Motor neuron (in vitro differentiated cells): Measurements from ENCODE around the gene SRRM2. TPM values are rescaled to one million over a fixed set of nuclear protein-coding genes. Genes with fewer than 3 reads are reported as not detected.
A peak's percentile ranks its signal among the peaks of the same experiment; 100 is the strongest.

ENCODE experiments used
- ATAC-seq, 8 experiments: fragments of 200-7000 bp; cut with Tn5 transposase; replicated peaks in 6 of 8; 2 replicates each; pipeline ENCODE4 v1.8.0; 2021; ENCODE audit warnings: mild to moderate bottlenecking in 8 of 8, moderate library complexity in 8 of 8
- H3K27ac ChIP-seq, 2 donors: fragments of 250-450 bp; sonication (Bioruptor Pico); 2 replicates each; pipeline ENCODE4 v1.9.0; 2021; ENCODE audit warnings: antibody characterized with exemption in 2 of 2, mild to moderate bottlenecking in 2 of 2, moderate library complexity in 1 of 2
- H3K4me1 ChIP-seq, 2 donors: fragments of 250-450 bp; sonication (Bioruptor Pico); replicated peaks in 1 of 2; 2 replicates each; pipeline ENCODE4 v1.6.1; 2021; ENCODE audit warnings: antibody characterized with exemption in 2 of 2, mild to moderate bottlenecking in 2 of 2, moderate library complexity in 1 of 2
- H3K4me3 ChIP-seq, 5 donors: fragments of 250-450 bp; sonication (Bioruptor Pico); 2 replicates each; pipeline ENCODE4 v1.9.0; 2021; ENCODE audit warnings: antibody characterized with exemption in 5 of 5, mild to moderate bottlenecking in 5 of 5, moderate library complexity in 4 of 5
- WGBS, 10 experiments: fragments of 450-650 bp; shearing (Covaris generic); methylation state at CpG; one replicate each; pipeline ENCODE4 v1.0.0; 2022; 5-methylcytosine and 5-hydroxymethylcytosine counted together
- in situ Hi-C, 9 experiments: fragments of 400-800 bp; cut with MboI; loops; one replicate each; pipeline ENCODE4 v1.15.0; 2021; ENCODE audit warnings: low sequenced_read_pairs in 9 of 9, low pct_unique_long_range_greater_than_20kb in 2 of 9; ENCODE audit not compliant: unreplicated experiment in 9 of 9
- total RNA-seq, 8 experiments: library from RNA; unstranded; fragments of 300-600 nt; gene quantifications; 2 replicates each; pipeline versions ENCODE4 v1.2.3 to v1.2.4, GENCODE V29; 2022

Gene SRRM2
- total RNA-seq, 8 experiments from 2014 or later: 66.4 to 557 (median 130) TPM

DNA sequence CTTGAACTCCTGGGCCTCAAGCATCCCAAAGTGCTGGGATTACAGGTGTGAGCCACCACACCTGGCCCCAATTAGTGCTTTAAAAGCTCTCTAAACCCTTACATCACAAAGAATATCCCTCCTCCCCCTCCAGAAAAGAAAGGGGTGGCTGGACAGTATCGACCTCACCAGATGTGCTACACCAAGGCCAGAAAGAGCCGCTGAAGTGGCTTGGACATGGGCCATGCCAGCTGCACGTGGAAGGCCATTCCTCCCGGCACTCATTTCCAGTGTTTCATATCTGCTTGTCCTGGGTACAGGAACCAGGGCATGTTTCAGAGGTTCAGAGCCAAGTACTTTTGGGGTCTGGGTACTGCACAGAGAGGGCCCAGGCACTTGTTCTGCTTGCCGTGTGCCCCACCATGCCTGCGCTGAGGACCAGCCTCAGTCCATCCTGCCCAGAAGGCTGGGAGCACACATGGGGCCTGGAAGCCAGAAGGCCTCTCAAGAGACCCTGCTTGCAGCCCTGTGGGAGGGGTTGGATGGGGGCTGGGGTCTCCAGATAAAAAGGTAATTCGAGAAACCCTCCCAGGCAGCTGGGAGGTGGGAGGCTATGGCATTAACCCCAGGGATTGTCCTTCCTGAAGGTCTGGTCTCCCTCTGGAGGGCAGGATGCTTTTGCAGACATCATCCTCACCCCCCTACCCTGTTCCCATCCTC is 3.5 kb upstream of the SRRM2 start:
- whole genome bisulfite sequencing, 10 experiments: 40 to 100% (median 86%) methylated on average over 1 to 3 of the region's 7 CpGs; no CpG with 5 or more reads in 6 of the 10 experiments
- in situ Hi-C loops: no loop called here
- no peak for ATAC-seq
- peaks cover 9 to 10% of the 10 kb centered on the region in 2 donors for H3K4me1 ChIP-seq
- H3K27ac ChIP-seq: no peak overlapping the region
- H3K4me3 ChIP-seq: no peak overlapping the region

DNA sequence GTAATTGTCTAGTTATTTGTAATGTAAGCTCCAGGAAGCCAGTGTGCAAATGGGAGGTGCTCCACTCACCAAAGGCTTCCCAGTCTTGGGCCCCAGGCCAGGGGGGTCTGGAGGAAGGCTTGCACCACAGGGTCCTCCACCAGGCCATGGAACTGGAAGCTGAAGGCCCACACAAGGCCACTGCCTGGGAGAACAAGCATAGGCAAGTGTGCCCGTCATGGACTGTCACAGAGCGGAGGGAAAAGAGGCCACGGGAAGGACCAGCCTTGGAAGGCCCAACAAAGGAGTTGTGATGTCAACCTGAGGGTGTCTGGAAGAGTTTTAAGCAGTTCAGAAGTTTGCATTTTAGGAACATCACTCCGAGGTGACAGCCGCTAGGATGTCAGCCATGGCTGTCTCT is 3.0 kb upstream of the SRRM2 start:
- no peak overlapping the region for H3K27ac ChIP-seq
- no peak for ATAC-seq
- no peak overlapping the region for H3K4me3 ChIP-seq
- H3K4me1 ChIP-seq: peaks cover 12 to 13% of the 10 kb centered on the region in 2 donors
- 89 to 100% (median 100%) methylated on average over 1 to 4 of the region's 5 CpGs; no CpG with 5 or more reads in 5 of the 10 experiments for WGBS, 10 experiments
- in situ Hi-C loops: no loop called here

GRCh38 chr16:2749936-2750335 is 2.5 kb upstream of the SRRM2 start:
- in situ Hi-C loops: no loop called here
- 81 to 100% (median 100%) methylated on average over 1 to 5 of the region's 6 CpGs; no CpG with 5 or more reads in 4 of the 10 experiments for WGBS, 10 experiments
- H3K4me3 ChIP-seq: no peak overlapping the region
- H3K27ac ChIP-seq: no peak overlapping the region
- H3K4me1 ChIP-seq: peaks cover 17 to 18% of the 10 kb centered on the region in 2 donors
- ATAC-seq: no peak

- H3K4me3 ChIP-seq: peak overlapping the region; percentile 54 to 97 (median 87)
- ATAC-seq: peak in 6 of 8 experiments; percentile 33 to 70 (median 65)
- in situ Hi-C loops: no loop called here
- 20 to 73% (median 35%) methylated on average over 1 to 12 of the region's 23 CpGs; no CpG with 5 or more reads in 1 of the 10 experiments for WGBS, 10 experiments
- peak overlapping the region; percentile 99 to 100 for H3K27ac ChIP-seq
- H3K4me1 ChIP-seq: peaks cover 19 to 20% of the 10 kb centered on the region in 2 donors
Observed at GRCh38 chr16:2751577-2752034, 832 bp upstream of the SRRM2 start.

DNA sequence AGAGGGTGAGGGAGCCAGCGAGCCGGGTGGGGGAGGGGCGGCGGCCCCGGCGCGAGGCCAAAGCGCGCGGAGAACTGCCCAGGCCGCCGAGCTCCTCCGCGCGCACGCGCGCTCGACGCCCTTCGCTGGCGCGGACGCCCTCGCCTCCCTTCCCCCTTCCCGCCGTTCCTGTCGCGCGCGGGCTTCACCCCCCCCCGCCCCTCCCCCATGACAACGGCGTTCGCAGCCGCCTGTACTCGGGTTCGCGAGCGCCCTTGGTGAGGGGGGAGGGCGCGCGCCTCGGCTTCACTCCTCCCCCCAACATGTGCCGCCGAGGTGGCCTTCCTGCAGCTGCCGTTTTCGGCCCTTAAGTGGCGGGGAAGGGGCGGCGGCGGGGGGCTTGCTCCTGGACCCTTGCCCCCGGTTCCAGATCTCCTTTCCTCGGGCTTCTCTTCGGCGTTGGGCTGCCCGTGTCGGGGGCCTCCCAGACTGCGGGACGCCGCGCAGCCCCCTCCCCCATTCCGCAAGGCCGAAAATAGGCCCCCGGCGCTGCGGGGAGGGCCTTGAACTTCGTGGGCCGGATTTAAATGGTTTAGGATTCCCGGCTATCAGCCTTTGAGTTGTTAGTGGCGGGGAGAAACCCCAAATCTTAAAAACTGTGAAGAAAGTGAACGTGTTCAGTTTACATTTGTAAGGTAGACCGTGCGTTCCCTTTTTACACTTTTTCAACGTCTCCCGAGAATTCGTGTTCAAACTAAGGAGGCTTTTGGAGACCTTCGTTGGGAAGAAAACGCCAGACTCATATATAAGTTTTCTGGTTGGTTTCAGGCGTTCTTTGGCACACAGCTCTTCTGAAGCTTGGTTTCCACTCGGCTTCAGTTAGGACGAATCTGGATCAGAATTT is 653 bp downstream of the SRRM2 start:
- in situ Hi-C loops: no loop called here
- peak overlapping the region; percentile 54 to 97 (median 87) for H3K4me3 ChIP-seq
- peaks cover 19 to 20% of the 10 kb centered on the region in 2 donors for H3K4me1 ChIP-seq
- H3K27ac ChIP-seq: peak overlapping the region; percentile 99 to 100
- ATAC-seq: peak; percentile 53 to 79 (median 71)
- 0 to 5% (median 0%) methylated on average over 2 to 13 of the region's 82 CpGs for WGBS, 10 experiments

DNA sequence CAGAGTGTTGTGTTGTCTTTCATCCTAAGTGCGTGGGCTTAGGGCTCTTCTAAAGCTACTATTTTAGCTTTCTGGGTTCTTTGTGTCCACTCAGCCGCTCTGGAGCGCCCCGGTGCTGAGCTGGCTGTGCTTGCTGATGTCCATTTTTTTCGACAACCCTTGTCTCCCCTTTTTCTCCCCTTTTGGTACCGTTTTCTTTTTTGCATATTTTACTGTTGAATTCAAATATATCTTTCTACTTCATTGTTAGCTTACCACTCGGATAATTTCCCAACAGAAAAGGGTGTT is 1.2 kb downstream of the SRRM2 start:
- no peak for ATAC-seq
- H3K27ac ChIP-seq: peak overlapping the region; percentile 99 to 100
- in situ Hi-C loops: no loop called here
- WGBS, 10 experiments: 0 to 7% (median 0%) methylated on average over 2 to 7 of the region's 7 CpGs; no CpG with 5 or more reads in 1 of the 10 experiments
- peaks cover 19 to 20% of the 10 kb centered on the region in 2 donors for H3K4me1 ChIP-seq
- H3K4me3 ChIP-seq: peak overlapping the region; percentile 54 to 97 (median 87)

- 13 to 89% (median 69%) methylated on average over 2 to 3 of the region's 3 CpGs for WGBS, 10 experiments
- H3K27ac ChIP-seq: no peak overlapping the region
- H3K4me1 ChIP-seq: peaks cover 19 to 20% of the 10 kb centered on the region in 2 donors
- in situ Hi-C loops: no loop called here
- ATAC-seq: no peak
- peak overlapping the region in 1 of 5 donors; percentile 87 for H3K4me3 ChIP-seq
Observed at GRCh38 chr16:2755158-2755557, 2.7 kb downstream of the SRRM2 start.

GRCh38 chr16:2756288-2757015 is 4.0 kb downstream of the SRRM2 start:
- ATAC-seq: no peak
- in situ Hi-C loops: no loop called here
- Histone ChIP-seq H3K27ac (no peak overlapping the region), H3K4me3 (no peak overlapping the region), H3K4me1 (peaks cover 10 to 14% of the 10 kb centered on the region in 2 donors)
- 49 to 100% (median 87%) methylated on average over 1 to 8 of the region's 30 CpGs; no CpG with 5 or more reads in 2 of the 10 experiments for WGBS, 10 experiments

DNA sequence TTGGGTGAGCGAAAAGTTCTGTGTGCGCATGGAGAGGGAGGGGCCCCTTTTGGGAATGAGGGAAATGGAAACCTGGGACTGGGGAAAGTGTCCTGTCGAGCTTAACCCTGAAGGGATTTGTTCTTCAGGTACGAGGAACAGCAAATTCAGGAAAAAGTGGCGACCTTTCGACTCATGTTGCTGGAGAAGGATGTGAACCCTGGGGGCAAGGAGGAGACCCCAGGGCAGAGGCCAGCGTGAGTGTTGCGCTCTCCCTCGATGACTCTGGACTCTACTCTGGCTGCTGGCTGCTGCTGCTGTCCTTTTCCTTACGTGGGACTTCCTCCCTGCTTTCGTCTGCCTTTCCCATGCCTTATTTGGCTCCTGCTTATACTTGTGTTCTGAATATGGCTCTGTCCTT is 4.9 kb downstream of the SRRM2 start:
- H3K27ac ChIP-seq: no peak overlapping the region
- H3K4me3 ChIP-seq: no peak overlapping the region
- H3K4me1 ChIP-seq: peaks cover 9 to 10% of the 10 kb centered on the region in 2 donors
- WGBS, 10 experiments: 74 to 100% (median 94%) methylated on average over 2 to 11 of the region's 11 CpGs; no CpG with 5 or more reads in 1 of the 10 experiments
- ATAC-seq: no peak
- in situ Hi-C loops: no loop called here

- ATAC-seq: peak in 2 of 8 experiments; percentile 8 to 9
- WGBS, 10 experiments: 80 to 100% (median 96%) methylated on average over 1 to 6 of the region's 10 CpGs; no CpG with 5 or more reads in 2 of the 10 experiments
Observed at GRCh38 chr16:2761472-2761871, 9.0 kb downstream of the SRRM2 start.

DNA sequence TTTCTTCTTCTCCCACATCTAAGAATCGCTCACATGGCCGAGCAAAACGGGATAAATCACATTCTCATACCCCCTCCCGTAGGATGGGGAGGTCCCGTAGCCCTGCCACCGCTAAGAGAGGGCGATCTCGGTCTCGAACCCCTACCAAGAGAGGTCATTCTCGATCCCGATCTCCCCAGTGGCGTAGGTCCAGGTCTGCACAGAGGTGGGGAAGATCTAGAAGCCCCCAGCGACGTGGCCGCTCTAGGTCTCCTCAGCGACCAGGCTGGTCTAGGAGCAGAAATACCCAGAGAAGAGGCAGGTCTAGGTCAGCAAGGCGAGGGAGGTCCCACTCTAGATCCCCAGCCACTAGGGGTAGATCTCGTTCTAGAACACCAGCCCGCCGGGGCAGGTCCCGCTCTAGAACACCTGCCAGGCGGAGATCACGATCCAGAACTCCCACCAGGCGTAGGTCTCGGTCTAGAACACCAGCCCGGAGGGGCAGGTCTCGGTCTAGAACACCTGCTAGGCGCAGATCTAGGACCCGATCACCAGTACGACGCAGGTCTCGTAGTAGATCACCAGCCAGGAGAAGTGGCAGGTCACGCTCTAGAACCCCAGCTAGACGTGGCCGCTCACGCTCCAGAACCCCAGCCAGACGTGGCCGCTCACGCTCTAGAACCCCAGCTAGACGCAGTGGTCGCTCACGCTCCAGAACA is 9.6 kb downstream of the SRRM2 start:
- H3K27ac ChIP-seq: no peak overlapping the region
- peak in 4 of 8 experiments; percentile 7 to 22 (median 15) for ATAC-seq
- H3K4me3 ChIP-seq: no peak overlapping the region
- in situ Hi-C loops: no loop called here
- 94 to 100% (median 100%) methylated on average over 1 to 13 of the region's 42 CpGs; no CpG with 5 or more reads in 4 of the 10 experiments for WGBS, 10 experiments
- no peaks in the 10 kb centered on the region for H3K4me1 ChIP-seq

More at GRCh38 chr16:2761472-2761871, 9.0 kb downstream of the SRRM2 start:
- Histone ChIP-seq H3K4me1 (no peaks in the 10 kb centered on the region), H3K27ac (no peak overlapping the region), H3K4me3 (no peak overlapping the region)
- in situ Hi-C loops: no loop called here

- ATAC-seq: no peak
- 60 to 100% (median 100%) methylated on average over 1 to 10 of the region's 13 CpGs; no CpG with 5 or more reads in 1 of the 10 experiments for WGBS, 10 experiments
- Histone ChIP-seq H3K27ac (no peak overlapping the region), H3K4me1 (no peaks in the 10 kb centered on the region), H3K4me3 (no peak overlapping the region)
- in situ Hi-C loops: no loop called here
Observed at GRCh38 chr16:2762711-2763110, 10.3 kb downstream of the SRRM2 start.
